Measurements from ENCODE around the gene HBZ.

- TF ChIP-seq CTCF (IDR thresholded peaks at IDR 0.05) (no peak), POLR2A (IDR thresholded peaks at IDR 0.05) (no peak)
These were observed 33.6 kb upstream of the HBZ start for GRCh38 chr16:118857-119256.
